Fibroblast of lung (primary cell): Measurements from ENCODE around the gene ZNF430.

Experiments used
- EZH2 ChIP-seq: IDR thresholded peaks from 2 replicates; pipeline ENCODE4 v1.5.1; 2012; ENCODE audit warnings: low read length, control low read depth, mild to moderate bottlenecking; ENCODE audit errors: missing control alignments
- TF ChIP-seq, protein P1 (sequence below), 2 donors: IDR thresholded peaks in 1 of 2; conservative IDR thresholded peaks in 1 of 2; 1 replicate in 1 of 2; 2 replicates in 1 of 2; pipeline ENCODE4 v1.5.1; 2011 to 2012; ENCODE audit warnings: low read length in 2 of 2, control low read depth in 1 of 2, inconsistent platforms in 1 of 2, low read depth in 1 of 2, mild to moderate bottlenecking in 1 of 2

DNA sequence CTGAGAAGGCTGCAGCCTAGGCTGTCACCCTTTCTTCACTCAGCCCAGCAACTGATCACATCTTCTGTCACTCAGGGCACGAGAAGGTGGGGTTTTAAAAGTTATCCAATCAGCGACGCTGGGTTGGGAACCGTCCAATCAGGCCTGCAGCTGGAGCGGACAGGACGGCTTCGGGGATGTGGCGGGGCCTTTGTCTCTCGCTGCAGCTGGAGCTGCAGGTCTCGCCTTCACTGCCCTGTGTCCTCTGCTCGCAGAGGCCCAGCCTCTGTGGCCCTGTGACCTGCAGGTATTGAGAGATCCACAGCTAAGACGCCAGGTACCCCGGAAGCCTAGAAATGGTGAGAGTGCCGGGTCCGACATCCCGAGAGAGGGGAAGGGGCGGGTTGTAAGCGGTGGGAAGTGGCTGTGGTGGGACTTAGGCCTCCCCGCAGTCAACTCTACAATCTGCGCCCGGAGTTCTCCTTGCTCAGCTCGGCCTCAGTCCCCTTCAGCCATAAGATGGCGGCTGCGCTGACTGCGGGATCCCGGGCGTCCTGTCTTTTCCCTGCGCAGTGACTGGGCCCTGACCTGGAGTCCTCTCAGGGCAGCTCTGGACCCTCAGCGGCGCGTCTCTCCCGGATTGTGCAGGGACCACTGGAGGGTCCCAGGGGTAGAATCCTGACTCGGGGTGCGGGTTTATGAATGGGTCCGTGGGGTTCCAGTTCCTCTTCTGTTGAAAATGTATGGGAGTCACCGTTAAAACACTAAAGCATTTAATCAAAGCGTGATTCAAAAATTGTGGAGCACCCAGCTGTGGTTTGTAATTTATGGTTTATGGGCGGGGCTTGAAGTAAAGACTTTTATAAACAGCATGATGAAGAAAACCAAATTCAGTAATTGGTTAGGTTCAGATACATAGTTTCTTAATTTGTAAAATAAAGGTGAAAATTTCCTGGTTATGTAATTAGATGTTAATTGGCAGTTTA, 61.8 kb downstream of the ZNF430 start, which contains the start of gene ZNF714:
- TF ChIP-seq, protein P1, sequence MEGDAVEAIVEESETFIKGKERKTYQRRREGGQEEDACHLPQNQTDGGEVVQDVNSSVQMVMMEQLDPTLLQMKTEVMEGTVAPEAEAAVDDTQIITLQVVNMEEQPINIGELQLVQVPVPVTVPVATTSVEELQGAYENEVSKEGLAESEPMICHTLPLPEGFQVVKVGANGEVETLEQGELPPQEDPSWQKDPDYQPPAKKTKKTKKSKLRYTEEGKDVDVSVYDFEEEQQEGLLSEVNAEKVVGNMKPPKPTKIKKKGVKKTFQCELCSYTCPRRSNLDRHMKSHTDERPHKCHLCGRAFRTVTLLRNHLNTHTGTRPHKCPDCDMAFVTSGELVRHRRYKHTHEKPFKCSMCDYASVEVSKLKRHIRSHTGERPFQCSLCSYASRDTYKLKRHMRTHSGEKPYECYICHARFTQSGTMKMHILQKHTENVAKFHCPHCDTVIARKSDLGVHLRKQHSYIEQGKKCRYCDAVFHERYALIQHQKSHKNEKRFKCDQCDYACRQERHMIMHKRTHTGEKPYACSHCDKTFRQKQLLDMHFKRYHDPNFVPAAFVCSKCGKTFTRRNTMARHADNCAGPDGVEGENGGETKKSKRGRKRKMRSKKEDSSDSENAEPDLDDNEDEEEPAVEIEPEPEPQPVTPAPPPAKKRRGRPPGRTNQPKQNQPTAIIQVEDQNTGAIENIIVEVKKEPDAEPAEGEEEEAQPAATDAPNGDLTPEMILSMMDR (conservative IDR thresholded peaks at IDR 0.05 in 1 of 2, IDR thresholded peaks at IDR 0.05 in 1 of 2; ENCODE audit: low read depth in 1 of 2, low read length in 2 of 2): no peak
- no peak for TF ChIP-seq EZH2
